Germinal center (tissue), 1 donor: ENCODE results near the gene MTFMT.
"Not testable (repeated sequence)": the region's sequence is repeated elsewhere in the genome, so short reads cannot be mapped to it uniquely, and the experiment has no call there.

Experiments
- DNase-seq: peaks from one replicate; pipeline ENCODE4 v3.0.0; 2012; ENCODE audit warnings: mixed read lengths, low spot score

The MTFMT gene

DNA sequence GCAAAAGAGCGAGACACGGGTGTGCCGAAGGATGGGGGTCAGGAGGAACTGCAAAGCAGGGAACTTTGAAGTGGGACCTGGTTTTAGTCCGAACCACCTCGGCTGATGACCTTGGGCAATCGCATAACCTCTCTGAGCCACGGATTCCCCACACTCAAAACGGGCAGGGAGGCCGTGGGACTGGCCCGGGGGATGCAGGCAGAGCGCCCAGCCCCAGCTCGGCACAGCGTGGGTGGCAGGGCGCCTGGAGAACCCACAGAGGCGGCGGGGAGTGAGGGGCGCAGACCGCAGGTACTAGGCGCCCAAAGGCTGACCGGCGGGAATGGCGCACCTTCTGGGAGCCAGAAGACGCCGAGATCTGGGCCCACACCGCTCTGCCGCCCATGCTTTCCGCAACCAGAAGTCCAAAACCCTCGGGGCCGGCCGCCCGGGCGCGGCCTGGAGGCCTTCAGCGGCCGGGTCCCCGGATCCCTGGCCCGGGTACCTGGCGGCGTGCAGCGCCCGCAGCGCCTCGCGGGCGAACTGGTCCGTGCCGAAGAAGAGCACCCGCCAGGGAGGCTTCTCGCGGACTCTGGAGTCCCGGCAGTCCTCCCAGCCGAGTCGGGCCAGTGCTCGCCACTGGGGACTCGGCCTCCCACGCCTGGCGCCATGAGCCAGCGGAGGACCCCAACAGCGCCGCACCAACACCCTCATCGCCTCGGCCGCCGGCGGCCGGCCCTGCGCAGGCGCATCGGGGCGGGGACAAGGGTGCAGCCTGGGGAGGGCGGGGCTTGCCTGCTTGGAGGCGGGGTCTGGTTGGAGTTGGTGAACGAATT lies at the start of gene MTFMT:
MTFMT (minus strand) TSS at position 719 of the 815 bp plus-strand sequence; CDS start at position 693, 26 bp downstream.
- DNase-seq: peak; percentile 99

DNA sequence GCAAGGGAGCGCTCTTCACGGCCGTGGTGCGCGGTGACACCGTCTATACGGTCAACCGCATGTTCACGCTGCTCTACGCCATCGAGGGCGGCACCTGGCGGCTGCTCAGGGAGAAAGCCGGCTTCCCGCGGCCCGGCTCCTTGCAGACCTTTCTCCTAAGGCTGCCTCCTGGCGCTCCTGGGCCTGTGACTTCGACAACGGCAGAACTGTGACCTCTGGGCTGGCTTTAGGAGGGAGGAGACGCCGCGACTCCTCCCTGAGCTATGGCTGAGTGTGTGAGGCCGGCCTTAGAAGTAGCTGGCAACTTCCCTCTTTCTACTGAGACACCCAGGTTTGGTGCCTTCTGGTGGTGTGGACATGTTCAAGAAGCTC lies 48.5 kb upstream of the MTFMT start:
- peak; percentile 36 for DNase-seq

DNA sequence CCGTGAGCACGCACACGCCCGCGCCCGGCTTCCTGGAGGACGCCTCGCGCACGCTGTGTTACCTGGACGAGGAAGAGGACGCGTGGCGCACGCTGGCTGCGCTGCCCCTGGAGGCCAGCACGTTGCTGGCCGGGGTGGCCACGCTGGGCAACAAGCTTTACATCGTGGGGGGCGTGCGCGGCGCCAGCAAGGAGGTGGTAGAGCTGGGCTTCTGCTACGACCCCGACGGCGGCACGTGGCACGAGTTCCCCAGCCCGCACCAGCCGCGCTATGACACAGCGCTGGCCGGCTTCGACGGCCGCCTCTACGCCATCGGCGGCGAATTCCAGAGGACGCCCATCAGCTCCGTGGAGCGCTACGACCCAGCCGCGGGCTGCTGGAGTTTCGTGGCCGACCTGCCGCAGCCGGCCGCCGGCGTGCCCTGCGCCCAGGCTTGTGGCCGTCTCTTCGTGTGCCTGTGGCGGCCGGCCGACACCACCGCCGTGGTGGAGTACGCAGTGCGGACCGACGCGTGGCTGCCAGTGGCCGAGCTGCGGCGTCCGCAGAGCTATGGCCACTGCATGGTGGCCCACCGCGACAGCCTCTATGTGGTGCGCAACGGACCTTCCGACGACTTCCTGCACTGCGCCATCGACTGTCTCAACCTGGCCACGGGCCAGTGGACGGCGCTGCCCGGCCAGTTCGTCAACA lies 48.0 kb upstream of the MTFMT start:
- no peak for DNase-seq

DNA sequence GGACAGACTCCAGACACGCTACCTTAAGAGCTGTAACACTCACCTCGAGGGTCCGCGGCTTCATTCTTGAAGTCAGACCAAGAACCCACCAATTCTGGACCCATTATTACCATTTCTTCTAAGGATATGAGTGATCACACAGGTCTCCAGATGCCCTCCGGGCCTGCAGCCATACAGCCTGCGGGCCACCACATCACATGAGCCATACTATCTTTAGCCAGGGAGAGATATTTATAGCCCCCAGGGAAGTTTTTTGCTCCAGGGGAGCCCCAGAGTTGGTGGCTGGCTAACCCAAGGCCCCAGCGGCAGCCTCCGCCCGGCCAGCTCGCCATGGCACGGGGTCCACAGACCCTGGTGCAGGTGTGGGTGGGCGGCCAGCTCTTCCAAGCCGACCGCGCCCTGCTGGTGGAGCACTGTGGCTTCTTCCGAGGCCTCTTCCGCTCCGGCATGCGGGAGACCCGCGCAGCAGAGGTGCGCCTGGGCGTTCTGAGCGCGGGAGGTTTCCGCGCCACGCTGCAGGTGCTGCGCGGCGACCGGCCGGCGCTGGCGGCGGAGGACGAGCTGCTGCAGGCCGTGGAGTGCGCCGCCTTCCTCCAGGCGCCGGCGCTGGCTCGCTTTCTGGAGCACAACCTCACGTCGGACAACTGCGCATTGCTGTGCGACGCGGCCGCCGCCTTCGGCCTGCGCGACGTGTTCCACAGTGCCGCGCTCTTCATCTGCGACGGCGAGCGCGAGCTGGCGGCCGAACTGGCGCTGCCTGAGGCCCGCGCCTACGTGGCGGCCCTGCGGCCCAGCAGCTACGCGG lies 47.2 kb upstream of the MTFMT start, which contains the start of gene KBTBD13:
KBTBD13 (plus strand) TSS at position 261 of the 805 bp plus-strand sequence; CDS start at position 331, 70 bp downstream.
- DNase-seq: no peak

DNA sequence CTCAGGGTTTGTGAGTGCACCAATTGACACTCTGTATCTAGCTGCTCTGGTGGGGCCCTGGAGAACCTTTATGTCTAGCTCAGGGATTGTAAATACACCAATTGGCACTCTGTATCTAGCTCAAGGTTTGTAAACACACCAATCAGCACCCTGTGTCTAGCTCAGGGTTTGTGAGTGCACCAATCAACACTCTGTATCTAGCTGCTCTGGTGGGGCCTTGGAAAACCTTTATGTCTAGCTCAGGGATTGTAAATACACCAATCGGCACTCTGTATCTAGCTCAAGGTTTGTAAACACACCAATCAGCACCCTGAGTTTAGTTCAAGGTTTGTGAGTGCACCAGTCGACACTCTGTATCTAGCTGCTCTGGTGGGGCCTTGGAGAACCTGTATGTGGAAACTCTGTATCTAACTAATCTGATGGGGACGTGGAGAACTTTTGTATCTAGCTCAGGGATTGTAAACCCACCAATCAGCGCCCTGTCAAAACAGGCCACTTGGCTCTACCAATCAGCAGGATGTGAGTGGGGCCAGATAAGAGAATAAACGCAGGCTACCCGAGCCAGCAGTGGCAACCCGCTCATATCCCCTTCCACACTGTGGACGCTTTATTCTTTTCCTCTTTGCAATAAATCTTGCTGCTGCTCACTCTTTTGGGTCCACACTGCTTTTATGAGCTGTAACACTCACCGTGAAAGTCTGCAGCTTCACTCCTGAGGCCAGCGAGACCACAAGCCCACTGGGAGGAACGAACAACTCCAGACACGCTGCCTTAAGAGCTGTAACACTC lies 46.4 kb upstream of the MTFMT start:
- DNase-seq: not testable (repeated sequence)

DNA sequence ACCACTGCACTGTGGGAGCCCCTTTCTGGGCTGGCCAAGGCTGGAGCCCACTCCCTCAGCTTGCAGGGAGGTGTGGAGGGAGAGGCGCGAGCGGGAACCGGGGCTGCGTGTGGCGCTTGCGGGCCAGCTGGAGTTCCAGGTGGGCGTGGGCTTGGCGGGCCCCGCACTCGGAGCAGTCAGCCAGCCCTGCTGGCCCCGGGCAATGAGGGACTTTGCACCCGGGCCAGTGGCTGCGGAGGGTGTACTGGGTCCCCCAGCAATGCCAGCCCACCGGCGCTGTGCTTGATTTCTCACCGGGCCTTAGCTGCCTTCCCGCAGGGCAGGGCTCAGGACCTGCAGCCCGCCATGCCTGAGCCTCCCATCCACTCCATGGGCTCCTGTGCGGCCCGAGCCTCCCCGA lies 45.5 kb upstream of the MTFMT start:
- DNase-seq: not testable (repeated sequence)

DNA sequence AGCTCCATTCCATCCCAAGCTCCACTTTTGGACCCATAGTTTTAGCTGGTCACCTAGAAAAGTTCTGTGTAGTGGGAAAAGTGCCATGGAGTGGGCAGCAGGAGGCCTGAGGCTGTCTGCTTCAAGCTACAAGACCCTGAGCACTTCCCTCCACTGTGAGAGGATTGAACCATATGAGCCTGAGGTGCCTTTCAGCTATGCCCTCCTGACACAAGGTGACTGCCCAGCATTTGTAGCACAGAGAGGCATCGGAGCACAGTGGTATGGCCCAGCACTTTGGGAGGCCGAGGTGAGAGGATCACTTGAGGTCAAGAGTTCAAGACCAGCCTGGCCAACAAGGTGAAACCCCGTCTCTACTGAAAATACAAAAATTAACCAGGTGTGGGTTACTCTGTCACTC lies 43.2 kb upstream of the MTFMT start:
- DNase-seq: no peak

DNA sequence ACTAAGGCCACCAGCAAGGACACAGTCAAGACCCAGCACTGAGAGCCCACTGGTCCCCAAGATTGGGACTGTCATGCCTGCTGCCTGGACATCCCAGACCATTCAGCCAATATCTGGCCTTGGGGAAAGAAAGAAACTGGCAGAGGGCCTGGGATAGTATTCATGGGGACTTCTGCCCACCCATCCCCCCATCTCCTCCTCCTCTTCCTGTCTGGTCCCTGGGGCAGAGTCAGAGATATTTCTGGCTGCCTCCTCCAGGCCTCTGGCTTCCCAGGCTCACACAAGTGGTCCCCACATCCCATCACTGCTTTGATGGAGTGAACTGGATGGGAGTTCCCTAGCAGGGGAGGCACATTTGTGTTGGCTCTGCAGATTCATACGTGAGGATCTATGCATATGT lies 42.6 kb upstream of the MTFMT start:
- no peak for DNase-seq

DNA sequence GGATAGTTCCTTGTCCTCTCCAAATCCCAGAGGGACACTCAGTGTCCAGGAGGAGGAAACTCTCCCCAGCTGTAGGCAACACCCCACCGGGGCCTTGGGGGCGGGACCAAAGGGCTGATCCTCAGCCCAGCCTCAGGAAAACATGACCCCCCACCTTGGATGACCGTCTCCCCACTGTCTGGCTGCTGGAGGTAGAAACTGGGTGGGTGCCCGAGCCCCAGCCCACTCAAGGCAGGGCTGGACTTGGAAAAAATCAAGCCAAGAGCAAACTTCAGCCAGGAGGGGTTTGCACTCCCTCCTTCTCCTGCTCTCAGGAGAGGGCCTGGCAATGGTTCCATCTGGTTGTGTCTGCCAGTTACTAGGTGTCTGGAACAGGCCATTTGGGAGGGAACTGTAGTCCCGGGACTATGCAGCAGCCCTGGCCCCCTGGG lies 42.0 kb upstream of the MTFMT start:
- DNase-seq: no peak

DNA sequence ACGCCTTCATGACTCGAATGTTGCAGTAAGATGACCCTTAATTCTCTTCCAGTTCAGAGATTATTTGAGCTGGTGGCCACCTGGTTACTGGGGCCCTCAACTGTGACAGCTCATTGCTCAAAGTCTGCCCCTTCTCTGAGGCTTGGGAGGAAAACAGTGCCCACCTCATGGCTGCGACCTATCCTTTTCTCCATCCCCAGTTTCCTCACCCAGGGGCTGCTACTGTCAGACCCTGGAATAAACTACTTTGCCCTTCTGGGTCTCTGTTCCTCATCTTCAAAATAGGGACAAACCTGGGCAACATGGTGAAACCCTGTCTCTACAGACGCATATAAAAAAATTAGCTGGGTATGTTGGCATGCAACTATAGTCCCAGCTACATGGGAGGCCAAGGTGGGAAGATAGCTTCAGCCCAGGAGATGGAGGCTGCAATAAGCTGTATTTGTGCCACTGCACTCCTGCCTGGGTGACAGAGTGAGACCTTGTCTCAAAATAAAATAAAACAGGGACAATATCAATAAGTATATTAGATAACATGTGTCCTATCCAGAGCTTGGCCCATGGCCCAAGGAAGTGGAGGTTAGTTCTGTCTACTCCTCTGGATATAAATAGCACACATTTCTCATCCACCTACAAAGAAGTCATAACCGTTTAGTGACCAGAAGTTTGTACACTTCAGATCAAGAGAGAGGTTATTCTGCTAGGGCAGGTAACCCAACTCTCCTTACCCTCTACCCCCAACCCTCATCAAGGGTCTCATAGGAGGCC lies 40.5 kb upstream of the MTFMT start:
- DNase-seq: no peak

DNA sequence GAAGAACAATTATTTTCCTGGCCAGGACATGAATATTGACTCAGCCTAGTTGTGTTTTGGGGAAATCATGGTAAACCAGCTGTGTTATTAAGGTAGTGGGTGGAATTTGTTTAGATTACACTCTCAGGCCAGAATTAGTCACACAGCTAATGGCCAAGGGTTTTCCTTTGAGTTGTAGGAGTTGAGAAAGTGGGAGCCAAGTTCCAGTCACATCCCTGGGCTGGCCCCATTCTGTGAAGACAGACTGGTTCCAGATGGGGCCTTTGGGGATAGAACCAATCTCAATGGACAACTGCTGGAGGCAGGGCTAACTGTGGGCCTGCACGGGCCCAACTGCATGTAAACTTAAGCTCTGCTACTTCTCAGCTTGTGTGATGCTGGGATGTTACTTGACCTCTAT lies 39.7 kb upstream of the MTFMT start:
- no peak for DNase-seq

DNA sequence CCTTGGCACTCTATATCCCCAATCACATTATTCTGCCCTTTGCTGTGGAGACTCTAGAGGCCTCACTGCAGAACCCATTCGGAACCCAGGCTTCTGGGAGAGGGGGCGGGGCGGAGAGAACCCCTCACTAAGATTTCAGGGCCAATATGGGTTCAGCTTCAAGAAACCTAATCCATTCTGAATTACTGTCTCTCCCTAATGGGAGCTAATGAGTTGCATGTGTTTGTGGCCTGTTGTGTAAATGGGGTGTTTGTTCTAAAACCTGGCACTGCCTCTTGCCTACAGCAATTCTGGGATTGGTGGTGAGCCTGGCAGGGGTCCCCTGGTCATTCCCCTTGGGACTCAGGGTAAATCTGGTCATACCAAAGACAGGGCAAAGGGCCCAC lies 39.0 kb upstream of the MTFMT start:
- no peak for DNase-seq

DNA sequence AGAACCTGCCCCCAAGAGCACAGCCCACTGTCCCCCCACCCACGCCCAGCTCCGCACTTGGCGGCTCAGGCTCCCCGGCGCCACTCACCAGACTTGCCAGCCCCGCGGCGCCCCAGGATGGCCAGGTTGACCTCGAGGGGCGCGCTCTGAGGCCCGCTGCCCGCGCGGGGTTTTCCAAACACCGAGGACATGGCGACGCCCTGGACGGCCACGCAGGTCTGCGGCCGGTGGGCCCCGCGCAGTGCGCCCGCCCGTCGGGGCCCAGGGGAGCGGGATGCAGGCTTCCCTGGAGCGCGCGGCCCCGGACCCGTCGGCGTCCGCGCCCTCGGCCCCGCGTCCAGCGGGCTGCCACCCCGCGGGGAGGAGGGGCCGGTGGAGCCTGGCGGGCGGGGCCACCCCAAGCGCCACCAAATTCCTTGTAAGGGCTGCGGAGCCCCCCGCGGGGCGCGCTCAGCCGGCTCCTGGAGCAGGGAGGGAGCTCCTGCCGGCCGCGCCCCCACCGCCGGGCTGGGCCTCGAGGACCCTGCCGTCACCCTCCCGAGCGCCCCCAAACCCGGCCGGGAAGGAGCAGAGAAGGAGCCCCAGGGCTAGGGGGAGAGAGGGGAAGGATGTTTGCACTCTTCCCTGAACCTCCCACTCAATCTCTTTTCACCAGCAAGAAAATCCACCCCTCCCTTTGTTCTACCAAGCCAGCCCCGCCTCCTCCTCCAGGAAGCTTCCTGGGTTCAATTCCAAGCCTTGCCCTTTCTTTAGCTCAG lies 38.4 kb upstream of the MTFMT start, which contains the start of gene RASL12:
RASL12 (minus strand) TSS at position 347 of the 758 bp plus-strand sequence; CDS start at position 191, 156 bp downstream.
- DNase-seq: no peak

DNA sequence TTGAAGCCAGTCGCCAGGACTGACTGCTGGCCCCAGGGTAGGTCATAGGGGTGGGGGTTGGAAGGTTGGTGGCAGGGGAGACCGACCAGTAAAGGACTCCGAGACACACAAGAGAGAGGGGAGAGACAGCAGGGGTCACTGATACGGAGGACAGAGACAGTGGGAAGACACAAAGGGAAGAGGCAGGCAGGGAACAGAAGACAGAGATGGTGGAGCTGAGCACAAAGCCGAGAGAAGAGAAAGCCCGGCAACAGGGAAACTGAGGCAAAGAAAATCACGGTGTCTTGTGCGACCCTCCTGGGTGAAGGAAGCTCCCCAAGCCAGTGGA lies 37.8 kb upstream of the MTFMT start:
- DNase-seq: no peak

DNA sequence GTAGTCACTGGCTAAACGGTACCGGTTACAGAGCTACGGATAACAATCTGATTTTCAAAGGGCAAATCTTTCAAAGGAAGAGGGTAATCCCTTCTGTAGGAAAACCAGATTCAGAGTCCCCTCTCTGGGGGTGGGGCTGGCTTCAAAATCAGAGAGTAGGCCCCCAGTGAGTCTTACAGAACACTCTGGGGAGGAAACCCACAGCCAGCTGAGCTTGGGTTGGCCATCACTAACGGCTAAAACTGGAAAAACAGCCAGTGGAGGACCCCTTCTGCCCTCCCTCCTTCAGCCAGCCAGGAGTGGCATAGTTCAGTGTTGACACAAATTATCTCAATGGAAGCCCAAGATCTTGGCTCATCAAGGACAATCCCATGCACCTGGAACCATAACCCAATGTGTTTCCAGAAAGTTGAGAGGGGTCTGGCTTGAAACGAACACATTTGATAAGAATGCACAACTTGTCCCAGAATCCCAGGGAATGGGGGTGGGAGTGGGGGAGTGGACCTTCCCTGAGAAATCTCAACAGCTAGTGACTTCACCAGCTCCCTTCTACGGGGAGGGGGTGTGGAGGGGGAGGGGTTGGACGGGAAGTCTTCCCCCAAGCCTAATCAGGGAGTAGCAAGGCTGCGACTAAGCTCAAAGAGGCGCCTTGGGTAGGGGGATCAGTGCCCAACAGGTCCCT lies 37.3 kb upstream of the MTFMT start:
- DNase-seq: no peak

DNA sequence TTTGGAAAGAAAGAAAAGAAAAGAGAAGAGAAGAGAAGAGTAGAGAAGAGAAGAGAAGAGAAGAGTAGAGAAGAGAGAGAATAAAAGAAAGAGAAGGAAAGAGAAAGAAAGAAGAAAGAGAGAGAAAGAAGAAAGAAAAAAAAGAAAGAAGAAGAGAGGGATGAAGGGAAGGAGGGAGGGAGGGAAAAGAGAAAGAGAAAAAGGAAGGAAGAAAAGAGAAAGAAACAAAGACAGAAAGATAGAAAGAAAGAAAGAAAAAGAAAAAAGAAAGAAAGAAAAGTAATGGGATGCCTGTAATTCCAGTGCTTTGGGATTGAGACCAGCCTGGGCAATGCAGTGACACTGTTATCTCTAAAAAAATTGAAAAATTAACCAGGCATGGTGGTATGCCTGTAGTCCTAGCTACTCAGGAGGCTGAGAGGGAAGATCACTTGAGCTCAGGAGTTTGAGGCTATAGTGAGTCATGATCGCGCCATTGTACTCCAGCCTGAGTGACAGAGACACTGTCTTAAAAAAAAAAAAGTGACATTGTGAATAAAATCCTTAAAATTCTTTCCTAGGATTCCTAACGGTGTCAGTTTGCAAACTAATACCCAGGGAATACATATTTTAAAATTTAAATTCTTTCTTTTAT lies 36.7 kb upstream of the MTFMT start:
- DNase-seq: no peak

DNA sequence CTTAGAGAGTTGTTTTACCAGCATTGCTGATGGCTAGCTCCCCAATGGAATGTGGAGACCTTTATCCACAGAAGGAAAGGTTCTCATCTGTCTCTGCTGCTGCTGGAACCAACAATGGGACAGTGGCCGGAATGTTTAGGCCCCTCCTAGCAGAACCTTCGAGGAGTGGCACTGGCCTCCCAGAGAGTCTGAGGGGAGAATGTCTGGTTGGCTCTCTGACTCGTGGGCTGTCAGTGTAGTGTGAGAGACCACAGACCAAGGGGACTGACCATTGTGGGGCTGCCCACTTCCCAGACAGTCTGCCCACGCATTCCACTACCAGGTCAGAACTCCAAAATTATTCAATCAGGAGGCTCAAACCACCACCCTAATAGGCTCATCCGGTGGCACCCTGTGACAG lies 33.3 kb upstream of the MTFMT start:
- no peak for DNase-seq

DNA sequence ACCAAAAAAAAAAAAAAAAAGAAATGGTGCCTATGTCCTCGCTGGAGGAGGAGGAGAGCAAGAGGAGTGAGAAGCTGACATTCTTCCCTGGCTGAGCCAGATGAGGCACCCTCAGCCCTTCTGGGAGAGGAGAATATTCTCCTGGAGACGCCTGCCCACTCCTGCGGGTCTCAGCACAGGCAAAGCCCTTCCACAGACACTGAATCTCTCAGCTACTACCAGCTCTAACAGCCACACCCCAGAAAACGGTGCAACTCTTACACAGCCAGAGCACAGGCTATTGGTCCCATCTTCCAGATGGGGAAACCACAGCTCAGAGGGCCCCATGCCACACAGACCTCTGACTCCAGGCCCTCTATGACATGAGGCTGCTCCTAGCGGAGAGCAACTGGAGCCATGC lies 32.6 kb upstream of the MTFMT start:
- DNase-seq: no peak
